Upper lobe of left lung (tissue), 4 donors: ENCODE results near the gene PPP1R14B.

Source experiments
- CTCF ChIP-seq, 6 experiments: fragments of 450-650 bp in 4 of 6; fragments of 200-600 bp in 2 of 6; sonication (generic) in 2 of 6; IDR thresholded peaks; one replicate each; pipeline ENCODE4 v1.5.1; 2016 to 2019; ENCODE audit warnings: antibody characterized with exemption in 6 of 6
- EP300 ChIP-seq, 4 donors: sonication (generic); formaldehyde crosslinking; IDR thresholded peaks; one replicate each; pipeline ENCODE4 v1.5.1; 2017; ENCODE audit warnings: antibody characterized with exemption in 4 of 4, control low read depth in 2 of 4
- POLR2A ChIP-seq, 4 donors: fragments of 450-650 bp; IDR thresholded peaks; one replicate each; pipeline ENCODE4 v1.5.1; 2016 to 2017; ENCODE audit warnings: antibody characterized with exemption in 4 of 4, mild to moderate bottlenecking in 2 of 4
- POLR2AphosphoS5 ChIP-seq, 2 donors: sonication (generic); formaldehyde crosslinking; IDR thresholded peaks; one replicate each; pipeline ENCODE4 v1.5.1; 2017; ENCODE audit warnings: antibody characterized with exemption in 2 of 2

GRCh38 chr11:64278576-64279190 is 31.9 kb upstream of the PPP1R14B start:
- TF ChIP-seq POLR2A (IDR thresholded peaks at IDR 0.05) (no peak), CTCF (IDR thresholded peaks at IDR 0.05) (no peak), EP300 (IDR thresholded peaks at IDR 0.05) (no peak), POLR2AphosphoS5 (IDR thresholded peaks at IDR 0.05) (no peak)
